ENCODE measurements around the gene APCDD1L.
"Not testable (repeated sequence)": the region's sequence is repeated elsewhere in the genome, so short reads cannot be mapped to it uniquely, and the experiment has no call there.

Gene APCDD1L

DNA sequence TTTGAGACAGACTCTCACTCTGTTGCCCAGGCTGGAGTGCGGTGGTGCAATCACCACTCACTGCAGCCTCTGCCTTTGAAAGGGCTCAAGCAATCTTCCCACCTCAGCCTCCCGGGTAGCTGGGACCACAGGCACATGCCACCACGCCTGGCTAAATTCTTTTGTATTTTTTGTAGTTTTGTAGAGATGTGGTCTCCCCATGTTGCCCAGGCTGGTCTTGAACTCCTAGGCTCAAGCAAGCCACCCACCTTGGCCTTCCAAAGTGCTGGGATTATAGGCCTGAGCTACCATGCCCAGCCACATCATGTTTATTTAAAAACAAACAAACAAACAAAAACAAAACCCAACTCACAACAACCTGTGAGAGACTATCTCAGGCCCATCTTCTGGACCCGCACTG, 29.7 kb upstream of the APCDD1L start:
- no peak for DNase-seq

DNA sequence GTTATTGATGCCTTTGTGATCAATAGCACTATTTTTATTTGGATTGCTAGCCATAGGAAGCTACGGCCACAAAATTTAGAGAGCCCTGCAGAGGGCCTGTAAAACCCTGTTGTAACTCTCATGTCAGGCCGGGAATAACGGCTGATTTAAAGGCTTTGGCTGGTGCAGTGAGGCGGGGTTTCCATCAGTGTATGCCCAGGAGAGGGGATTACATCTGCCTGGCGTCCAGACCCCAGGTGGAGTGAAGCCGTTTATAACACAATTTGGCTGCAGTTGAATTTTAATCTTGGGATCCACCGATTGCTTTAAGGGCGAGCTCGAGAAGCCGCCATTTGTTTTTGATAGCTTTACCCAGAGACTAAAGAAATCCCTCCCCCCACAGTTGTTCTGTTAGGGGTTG, 29.1 kb upstream of the APCDD1L start:
- DNase-seq, result no peak

DNA sequence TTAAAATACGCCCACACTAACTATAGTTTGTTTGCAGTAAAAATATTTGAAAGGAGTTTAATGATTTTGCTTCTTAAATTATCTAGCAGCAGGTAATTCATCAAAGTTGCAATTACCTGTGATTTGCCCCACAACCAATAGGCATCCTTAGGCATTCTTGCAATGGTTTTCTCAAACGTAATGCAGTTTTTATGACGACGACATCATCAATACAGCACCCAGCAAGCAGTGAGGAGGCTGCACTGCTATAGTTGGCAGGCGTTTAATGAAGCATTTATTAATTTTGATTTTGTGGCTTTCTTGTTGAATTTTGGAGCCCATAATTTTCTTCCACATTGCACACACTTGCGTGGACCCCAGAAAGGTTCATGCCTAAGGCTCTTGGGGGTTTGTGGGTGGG, 28.1 kb upstream of the APCDD1L start:
- DNase-seq, result no peak

DNA sequence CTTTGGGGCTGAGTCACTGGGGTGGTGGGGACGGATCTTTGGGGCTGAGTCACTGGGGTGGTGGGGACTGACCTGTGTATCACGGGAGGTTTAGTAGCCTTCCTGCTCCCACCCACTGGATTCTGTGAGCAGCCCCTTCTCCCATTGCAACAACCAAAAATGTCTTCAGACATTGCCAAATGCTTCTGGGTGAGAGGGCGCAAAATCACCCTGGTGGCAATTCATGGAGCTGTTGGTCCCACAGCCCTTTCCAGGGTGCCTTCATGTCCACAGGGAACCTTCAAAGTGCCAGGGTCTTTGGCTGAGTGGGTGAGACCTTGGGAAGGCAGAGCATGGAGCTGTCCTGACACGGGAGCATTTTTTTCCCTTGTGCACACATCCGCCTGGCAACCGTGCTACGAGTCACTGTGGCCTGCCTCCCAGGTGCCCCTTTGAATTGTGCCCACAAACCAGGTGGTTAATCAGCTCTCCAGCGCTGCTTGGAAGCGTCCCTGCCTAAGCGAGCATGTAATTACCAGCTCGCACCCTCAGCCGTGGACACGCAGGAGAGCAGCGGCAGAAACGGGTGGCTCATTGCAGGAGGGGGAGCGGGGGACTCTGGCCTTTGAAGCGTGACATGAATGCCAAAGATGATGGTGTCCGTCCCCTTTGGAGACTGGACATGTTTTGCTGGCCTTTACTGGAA, 27.4 kb upstream of the APCDD1L start:
- DNase-seq, result no peak

DNA sequence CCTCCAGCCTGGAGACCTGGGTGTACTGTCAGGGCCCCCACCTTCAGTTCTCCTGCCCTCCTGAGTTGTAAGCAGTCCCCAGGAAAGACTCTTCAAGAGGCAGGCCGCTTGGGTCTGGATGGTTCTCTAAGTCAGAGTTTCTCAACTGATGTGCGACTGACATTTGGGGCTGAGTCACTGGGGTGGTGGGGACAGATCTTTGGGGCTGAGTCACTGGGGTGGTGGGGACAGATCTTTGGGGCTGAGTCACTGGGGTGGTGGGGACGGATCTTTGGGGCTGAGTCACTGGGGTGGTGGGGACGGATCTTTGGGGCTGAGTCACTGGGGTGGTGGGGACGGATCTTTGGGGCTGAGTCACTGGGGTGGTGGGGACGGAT, 26.8 kb upstream of the APCDD1L start:
- not testable (repeated sequence) for DNase-seq

DNA sequence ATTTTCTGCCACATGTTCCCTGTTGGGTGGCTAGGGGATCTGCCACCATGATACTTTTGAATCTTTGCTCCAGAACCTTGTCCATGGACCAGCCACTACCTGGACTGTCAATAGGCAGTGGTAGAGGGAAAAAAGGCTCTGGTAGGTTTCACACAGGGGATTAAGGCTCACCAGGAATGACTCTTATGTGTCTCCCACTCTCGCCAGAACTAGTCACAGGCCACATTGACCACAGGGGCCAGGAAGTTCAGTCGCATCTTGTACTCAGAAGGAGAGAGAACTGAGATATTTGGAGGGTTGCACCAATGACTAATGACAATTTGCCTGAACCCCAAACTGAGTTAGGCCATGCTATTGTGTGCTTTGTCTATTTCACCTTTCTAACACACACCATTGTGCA, 23.6 kb upstream of the APCDD1L start:
- no peak for DNase-seq

DNA sequence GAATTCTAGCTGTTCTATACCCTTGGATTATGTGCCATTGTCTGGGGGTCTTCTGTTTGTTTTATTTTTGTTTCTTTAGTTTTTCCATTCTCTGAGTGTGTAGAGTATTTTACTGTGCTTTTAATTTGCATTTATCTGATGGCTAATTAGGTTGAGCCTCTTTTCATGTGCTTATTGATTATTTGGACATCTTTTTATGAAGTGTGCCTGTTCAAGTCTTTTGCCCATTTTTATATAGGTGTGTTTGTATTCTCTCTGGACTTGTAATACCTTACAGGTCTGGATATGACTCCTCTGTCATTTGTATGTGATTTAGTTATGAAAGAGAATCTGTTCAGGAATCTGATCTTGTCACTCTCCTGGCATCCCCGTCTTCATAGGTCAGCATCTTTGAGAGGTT, 22.6 kb upstream of the APCDD1L start:
- DNase-seq, result no peak

DNA sequence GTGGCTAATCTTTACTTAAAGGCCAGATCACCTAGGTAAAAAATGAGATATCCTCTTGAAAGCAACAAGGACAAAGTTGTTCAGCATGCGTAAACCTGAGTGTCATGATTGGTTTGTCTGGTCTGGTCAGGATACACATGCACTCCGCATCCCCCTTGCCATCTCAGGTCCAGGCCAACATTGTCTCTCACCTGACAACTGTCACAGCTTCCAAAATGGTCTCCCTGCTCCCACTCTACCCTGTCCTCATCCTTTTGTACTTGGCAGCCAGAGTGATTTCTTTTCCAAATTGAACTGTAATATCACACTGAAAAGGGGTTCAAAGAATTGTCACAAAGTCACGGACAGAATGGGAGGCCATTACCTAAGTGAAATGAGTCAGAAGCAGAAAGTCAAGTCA, 21.1 kb upstream of the APCDD1L start:
- no peak for DNase-seq

DNA sequence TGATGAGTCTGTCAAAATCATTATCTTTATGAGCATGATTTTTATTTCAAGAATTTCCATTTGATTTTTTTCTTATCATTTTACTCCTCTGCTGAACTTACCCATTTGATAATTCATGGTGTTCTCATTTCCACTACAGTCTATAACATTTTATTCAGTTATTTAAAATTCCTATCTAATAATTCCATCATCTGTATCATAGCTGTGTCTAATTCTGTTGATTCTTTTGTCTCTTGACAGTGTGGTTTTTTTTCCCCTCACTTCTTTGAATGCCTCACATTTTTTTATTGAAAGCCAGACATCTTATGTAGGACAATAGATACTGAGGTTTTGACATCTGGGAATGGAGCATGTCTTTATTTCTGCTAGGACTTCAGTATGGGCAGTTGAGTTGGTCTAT, 16.5 kb upstream of the APCDD1L start:
- DNase-seq, result no peak

DNA sequence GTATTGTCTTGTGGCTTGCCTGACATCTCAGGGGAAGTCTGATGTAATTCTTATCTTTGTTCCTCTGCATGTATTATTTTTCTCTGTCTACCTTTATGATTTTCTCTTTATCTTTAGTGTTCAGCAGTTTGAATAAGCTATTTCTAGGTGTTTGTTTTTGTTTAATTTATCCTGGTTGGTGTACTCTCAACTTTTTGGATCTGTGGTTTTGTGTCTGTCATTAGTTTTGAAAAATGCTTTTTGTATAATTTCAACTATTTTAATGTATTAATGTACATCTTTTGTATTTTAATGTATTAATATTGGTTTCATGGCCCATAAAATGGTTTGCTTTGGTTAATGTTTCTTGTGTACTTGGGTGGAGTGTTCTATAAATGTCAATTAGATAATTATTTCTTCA, 15.9 kb upstream of the APCDD1L start:
- DNase-seq, result no peak

DNA sequence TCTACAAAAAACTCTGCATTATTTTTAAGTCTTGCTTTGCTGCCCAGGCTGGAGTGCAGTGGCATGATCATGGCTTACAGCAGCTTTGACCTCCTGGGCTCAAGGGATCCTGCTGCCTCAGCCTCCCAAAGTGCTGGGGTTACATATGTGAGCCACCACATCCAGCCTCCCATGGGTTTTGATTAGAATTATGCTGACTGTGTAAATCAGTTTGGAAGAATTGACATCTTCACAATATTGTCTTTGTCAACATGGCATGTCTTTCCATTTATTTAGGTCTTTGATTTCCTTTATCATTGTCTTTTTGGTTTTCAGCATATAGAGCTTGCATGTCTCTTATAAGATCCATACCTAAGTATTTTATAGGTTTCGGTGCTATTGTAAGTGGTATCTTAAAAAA, 13.2 kb upstream of the APCDD1L start:
- no peak for DNase-seq

DNA sequence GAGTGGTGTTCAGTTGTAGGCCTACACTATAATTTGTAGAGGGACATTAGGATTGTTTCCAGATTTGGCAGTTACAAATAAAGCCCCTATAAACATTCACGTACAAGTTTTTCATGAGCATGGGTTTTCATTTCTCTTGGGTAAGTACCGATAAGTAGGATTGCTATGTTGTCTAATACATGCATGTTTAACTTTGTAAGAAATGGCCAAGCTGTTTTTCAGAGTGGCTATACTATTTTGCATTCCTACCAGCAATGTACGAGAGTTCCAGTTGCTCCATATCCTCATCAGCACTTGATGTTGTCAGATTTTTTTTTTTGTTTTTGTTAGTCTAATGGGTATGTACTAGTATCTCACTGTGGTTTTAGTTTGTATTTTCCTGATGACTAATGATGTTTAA, 11.2 kb upstream of the APCDD1L start:
- DNase-seq, result no peak

DNA sequence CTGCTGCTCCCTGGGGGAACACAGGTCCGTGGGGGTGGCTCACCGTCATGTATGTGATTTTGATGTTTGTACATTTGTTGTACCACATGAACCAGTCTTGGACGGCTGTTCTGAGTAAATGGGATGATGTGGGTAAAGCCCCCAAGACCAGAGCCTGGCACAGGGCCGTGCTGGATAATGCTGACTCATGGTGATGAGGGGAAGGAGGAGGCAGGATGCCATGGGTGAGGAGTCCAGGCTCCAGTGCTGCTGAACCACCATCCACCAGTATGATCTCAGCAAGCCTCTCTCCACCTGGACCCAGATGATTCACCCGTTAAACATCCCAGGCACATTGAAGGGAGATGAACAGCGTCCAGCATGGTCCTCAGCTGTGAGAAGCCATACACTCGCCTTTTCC, 9.6 kb upstream of the APCDD1L start:
- DNase-seq, result no peak

DNA sequence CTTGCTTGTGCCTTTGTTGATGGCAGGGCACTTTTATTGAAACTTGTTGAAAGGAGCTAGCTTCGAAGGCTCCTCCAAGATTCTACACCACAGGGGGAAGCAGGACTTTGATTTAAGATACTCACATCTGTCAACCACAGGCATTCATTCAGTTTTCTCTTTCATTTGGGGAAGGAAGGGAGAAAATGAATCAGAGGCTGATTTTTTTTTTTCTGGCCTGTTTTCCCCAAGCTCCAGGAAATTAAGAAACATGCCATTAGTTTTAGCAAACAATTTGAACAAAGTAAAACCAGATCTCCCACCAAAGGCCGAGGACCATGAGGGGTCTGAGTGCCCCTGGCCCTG, 8.7 kb upstream of the APCDD1L start:
- no peak for DNase-seq

DNA sequence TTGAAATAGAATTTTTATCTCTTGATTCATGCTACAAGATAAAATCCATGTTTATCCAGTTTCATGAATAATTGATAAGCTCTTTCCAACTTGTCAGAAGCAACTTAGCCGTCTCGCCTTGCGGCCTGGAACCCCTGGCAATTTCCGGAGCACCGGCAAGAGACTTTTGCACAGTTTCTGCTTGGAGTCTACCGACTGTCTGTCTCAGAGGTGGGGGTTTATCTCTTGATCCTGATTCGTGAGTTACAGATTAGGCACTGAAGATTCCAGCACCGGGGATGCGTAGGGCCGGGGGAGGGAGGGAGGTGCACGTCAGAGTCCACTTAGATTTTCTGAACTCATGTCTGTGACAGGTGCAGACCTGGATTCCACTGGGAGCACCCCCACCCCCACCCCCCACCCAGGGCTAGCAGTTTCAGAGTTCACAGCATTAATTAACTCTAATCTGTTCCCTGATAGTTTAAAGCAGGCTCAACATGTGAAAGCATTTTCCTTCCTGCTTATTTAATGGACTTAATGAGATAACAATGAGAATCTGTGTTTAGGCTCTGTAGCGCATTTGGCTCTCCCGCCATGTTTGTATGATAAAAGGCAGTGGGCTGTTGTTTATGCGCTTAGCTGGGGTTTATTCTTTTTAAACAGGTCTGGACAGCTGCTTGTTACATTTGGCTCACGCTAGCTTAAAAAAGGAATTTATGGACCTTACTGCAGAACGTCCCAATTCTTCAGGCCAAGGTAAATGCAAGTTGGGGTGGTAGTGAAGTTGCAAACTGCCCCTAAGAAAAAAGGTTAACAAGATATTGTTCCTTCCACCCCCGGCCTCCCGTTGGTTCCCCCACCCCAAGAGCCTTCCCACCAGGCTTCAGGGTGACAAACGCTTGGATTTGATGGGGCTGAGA, 8.1 kb upstream of the APCDD1L start:
- DNase-seq, result no peak

DNA sequence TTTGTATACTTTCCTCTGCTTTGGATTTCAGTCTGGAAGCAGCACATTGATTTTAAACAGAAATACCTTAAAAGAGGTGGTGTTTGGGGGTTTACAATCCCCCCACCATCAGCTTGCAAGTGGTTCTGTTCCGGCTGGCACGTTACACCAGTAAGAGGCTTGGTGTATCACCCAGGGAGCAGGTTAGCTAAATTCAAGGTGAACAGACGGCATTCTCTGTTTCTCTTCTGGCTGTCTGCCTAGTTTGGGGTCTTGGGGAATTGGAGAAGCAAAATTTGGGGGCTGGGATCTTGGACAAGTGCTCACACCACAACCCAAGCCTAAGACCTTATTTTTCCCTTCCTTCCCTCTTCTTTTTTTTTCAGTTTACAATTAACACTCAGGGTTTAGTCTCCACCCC, 7.5 kb upstream of the APCDD1L start:
- DNase-seq, result no peak

DNA sequence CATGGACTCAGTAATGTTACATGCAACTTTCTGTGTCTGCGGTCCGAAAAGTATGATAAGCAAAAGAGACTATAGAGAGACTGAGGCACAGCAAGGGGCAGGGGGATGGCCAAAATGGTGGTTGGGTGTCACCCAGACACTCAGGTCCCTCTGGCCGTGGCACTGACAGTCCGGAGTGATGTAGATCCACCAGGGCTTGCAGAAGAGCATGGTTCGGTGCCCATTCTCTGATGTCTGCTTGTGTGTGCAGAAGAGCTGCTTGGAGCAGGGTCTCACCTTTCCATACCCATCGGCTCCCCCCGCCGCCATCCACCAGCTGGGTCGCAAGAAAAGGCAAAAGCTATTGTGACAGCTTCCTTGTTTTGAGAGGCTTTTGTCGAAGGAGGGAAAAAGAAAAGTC, 6.6 kb upstream of the APCDD1L start:
- no peak for DNase-seq

DNA sequence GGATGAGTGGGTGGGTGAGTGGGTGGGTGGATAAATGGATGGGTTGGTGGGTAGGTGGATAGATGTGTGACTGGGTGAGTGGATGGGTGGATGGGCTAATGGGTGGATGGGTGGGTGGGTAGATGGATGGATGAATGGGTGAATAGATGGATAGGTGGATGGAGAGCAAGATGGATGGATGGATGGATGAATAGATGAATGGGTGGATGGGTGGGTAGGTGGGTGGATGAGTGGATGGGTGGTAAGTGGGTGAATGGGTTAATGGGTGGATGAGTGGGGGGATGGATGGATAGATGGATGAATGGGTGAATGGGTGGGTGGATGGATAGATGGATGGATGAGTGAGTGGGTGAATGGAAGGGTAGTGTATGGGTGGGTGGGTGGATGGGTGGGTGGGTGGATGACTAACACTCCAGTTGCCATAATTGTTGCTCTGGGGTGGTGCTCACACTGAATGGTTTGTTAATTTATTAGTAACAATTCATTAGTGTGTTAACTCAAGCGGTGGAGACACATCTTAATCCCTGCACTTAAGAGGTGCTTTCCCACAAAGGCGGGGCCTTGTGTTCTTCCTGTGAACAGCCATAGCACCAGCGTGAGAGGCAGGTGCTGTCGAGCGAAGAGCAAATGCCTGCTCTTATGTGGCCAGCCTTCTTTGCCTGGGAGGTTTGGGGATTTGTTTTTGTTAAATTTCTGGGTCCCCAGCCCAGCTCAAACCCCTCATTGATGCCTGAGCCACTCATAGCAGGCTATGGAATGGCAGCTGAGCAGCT, 4.9 kb upstream of the APCDD1L start:
- DNase-seq, result no peak

DNA sequence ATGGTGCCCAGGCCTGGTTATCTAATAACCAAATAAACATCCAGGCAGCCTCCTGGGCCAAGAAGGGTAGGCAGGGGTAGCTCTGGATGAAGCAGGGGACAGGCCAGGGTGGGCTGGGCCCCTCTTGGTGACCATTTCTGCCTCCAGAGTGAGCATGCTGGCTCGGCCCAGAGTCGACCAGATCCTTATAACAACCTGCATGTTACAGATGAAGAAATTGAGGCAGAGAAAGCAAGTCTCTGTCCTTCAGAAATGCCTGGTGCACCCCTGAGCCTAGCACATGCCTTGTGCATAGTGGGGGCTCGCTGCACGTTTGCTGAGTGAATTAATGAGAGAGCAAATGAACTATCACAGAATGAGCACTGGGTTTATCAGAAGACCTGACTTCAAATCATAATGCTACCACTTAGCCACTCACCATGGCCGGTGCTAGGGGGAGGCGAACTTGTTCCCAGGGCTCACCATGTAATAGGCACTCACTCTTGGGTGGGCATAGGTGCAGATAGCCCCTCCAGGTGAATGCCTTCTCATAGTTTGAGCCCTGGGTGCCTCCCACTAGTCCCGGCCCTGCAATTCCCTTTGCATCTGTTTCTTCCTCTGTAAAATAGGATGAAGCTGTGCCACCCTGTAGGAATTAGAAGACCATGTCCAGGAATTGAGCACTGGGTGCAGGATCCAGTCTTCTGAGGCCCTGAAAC, 3.8 kb upstream of the APCDD1L start:
- DNase-seq, result no peak

DNA sequence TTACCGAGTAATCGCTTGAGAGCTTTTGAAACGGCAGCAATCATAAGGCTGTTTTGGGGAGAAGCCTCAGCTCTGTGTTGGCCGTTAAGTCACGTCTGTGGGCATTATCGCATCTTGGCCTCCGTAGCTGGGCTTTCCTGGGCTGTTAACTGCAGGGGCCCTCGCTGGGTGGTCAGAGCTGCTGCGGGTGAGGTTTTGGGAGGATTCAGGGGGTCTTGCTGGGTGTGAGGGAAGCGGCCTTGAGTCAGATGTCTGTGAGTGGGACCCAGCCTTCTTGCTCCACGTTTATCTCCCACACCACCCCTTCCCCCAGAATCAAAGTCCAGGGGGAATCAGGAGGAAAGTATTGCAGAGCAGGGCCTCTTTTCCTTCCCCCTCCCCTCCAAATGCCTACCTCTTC, 3.2 kb upstream of the APCDD1L start:
- no peak for DNase-seq

DNA sequence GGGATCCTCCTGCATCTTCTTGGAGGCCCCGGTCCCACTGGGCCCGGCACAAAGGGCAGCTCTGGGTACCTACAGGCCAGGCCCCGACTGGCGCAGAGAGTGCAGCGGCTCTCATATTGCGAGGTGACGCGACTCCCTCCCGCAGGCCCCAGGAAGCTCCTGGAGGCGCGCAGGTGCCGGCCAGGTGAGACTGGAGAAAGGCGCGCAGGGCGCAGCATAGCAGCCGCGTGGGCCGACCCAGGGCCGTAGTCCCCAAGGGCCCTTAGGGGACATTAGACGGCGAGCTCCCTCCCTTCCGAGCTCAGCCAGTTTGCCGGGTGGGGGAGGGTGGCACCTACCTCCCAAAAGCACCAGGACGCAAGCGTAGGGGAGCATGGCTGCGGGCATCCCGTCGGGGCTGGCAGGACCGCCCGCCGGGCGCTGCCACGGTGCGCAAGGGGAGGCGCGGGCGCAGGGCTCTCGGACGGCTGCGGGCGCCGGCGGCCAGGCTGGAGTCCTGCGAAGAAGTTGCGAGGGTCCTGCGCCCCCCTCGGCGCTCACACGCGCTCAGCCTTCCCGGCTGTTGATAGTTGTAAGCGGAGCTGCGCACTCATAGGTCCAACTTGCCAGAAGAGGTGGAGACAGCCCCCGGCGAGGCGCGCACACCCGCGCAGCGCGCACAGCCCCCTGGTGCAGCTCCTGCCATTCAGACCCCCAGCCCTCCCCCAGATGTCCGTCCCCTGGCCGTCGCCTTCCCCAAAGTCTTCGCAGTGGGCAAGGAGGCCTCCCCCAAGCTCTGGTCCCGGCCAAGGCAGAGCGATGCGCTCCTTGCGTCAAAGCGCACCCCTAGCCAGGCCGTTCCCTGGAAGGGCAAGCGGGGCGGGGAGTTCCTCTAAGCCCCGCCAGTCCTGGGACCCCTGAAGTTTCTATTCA, 622 bp downstream of the APCDD1L start:
- no peak for DNase-seq

DNA sequence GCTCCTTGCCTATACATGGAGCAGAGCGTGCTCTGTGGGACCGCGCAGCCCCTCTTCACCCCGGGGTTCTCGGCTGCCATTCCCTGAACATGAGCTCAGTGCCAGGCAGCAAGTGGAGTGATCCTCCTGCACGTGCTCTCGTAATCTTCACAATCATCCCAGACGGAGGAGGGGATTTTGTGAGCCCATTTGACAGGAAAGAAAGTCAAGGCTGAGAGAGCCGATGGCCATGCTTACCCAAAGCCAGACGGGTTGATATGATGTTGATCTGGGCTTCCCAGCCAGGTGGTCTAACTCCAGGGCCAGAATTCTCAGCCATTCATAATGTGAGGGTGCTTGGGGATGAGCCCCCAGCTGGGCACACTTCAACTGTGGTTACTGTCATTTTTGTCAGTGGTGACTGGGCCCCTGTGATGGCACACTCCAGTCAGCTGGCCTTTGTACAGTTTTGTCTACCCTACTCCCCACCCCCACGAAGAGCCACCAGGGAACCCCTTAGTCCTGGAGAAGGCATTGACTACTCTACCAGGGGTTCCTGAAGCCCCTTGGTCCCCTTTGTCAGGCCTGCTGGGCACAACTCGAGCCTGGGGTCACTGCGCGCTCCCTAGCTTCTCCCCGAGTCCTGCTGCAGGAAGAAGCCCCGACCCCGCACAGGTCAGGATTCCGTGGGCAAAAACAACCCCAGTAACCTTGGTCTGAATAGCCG, 1.5 kb downstream of the APCDD1L start:
- DNase-seq, result no peak

Data from activated effector memory CD4-positive, alpha-beta T cell treated with anti-CD3 and anti-CD28 coated beads, Interleukin-2, amount 50 U/mL, for 16 hours (primary cell).